ENCODE data around the gene UBE3C. TPM values are rescaled to one million over a fixed set of nuclear protein-coding genes. Genes with fewer than 3 reads are reported as not detected.

Gene UBE3C
- total RNA-seq, 4 donors from 2014 or later = 50.3 to 75.0 (median 64.0) TPM

GRCh38 chr7:157132796-157133195 is 5.9 kb upstream of the UBE3C start:
- Histone ChIP-seq H3K4me3 (replicated peaks in 1 of 3) (no peak overlapping the region), H3K27ac (no peak overlapping the region), H3K27me3 (no peaks in the 10 kb centered on the region), H3K36me3 (no peaks in the 10 kb centered on the region), H3K4me1 (no peaks in the 10 kb centered on the region), H3K9me3 (no peaks in the 10 kb centered on the region)
- DNase-seq = no peak
- intact Hi-C loops (cut with DNase I) = no loop called here
- no peak for TF ChIP-seq CTCF (IDR thresholded peaks at IDR 0.05)
- 76 to 82% methylated on average over 5 of the region's 5 CpGs for WGBS, 2 donors

GRCh38 chr7:157133304-157133703 is 5.4 kb upstream of the UBE3C start:
- no peak for TF ChIP-seq CTCF (IDR thresholded peaks at IDR 0.05)
- no peak for TF ChIP-seq POLR2A (IDR thresholded peaks at IDR 0.05)
- intact Hi-C loops (cut with DNase I) = no loop called here
- no peak for DNase-seq
- no peaks in the 10 kb centered on the region for H3K36me3 ChIP-seq
- H3K4me3 ChIP-seq (replicated peaks in 1 of 3) = no peak overlapping the region
- 85 to 99% methylated on average over 2 of the region's 2 CpGs for whole genome bisulfite sequencing, 2 donors
- no peak overlapping the region for H3K27ac ChIP-seq
- H3K27me3 ChIP-seq = no peaks in the 10 kb centered on the region
- no peaks in the 10 kb centered on the region for H3K9me3 ChIP-seq
- no peaks in the 10 kb centered on the region for H3K4me1 ChIP-seq

GRCh38 chr7:157136372-157136771 is 2.4 kb upstream of the UBE3C start:
- H3K27ac ChIP-seq = no peak overlapping the region
- TF ChIP-seq POLR2A (IDR thresholded peaks at IDR 0.05) (no peak), CTCF (IDR thresholded peaks at IDR 0.05) (no peak)
- 52 to 59% methylated on average over 4 of the region's 4 CpGs for WGBS, 2 donors

GRCh38 chr7:157138101-157138423 is 664 bp upstream of the UBE3C start:
- no peak for TF ChIP-seq POLR2A (IDR thresholded peaks at IDR 0.05)
- no peaks in the 10 kb centered on the region for H3K36me3 ChIP-seq
- DNase-seq = no peak
- H3K27ac ChIP-seq = peak overlapping the region; percentile 75 to 91 (median 91)
- peak overlapping the region in 2 of 3 donors; percentile 14 to 96 for H3K4me3 ChIP-seq (replicated peaks in 1 of 3)
- H3K27me3 ChIP-seq = no peaks in the 10 kb centered on the region
- intact Hi-C loops (cut with DNase I) = no loop called here
- peaks cover 16 to 19% of the 10 kb centered on the region in 2 donors for H3K4me1 ChIP-seq
- WGBS, 2 donors = 35 to 38% methylated on average over 5 of the region's 5 CpGs
- no peaks in the 10 kb centered on the region for H3K9me3 ChIP-seq

More at GRCh38 chr7:157136372-157136771, 2.4 kb upstream of the UBE3C start:
- H3K9me3 ChIP-seq = no peaks in the 10 kb centered on the region
- no peak overlapping the region for H3K4me3 ChIP-seq (replicated peaks in 1 of 3)
- H3K27me3 ChIP-seq = no peaks in the 10 kb centered on the region
- no peak for DNase-seq
- no peaks in the 10 kb centered on the region for H3K36me3 ChIP-seq
- intact Hi-C loops (cut with DNase I) = no loop called here
- peaks cover 16 to 19% of the 10 kb centered on the region in 2 donors for H3K4me1 ChIP-seq

- DNase-seq = peak; percentile 56 to 65
- TF ChIP-seq POLR2A (IDR thresholded peaks at IDR 0.05) = no peak
- no peak for TF ChIP-seq CTCF (IDR thresholded peaks at IDR 0.05)
- Histone ChIP-seq H3K4me1 (peaks cover 16 to 19% of the 10 kb centered on the region in 2 donors), H3K4me3 (replicated peaks in 1 of 3) (peak overlapping the region; percentile 6 to 96 (median 78)), H3K27ac (peak overlapping the region; percentile 73 to 91 (median 91)), H3K36me3 (no peaks in the 10 kb centered on the region), H3K27me3 (no peaks in the 10 kb centered on the region), H3K9me3 (no peaks in the 10 kb centered on the region)
- intact Hi-C loops (cut with DNase I) = no loop called here
- 1 to 5% methylated on average over 4 to 19 of the region's 74 CpGs for WGBS, 2 donors
Observed at GRCh38 chr7:157139111-157139809, 534 bp downstream of the UBE3C start.
